CD4-positive, alpha-beta T cell treated with Interleukin-1 beta for 1 hour (primary cell): Measurements from ENCODE around the gene SLC39A10.
"Not testable (repeated sequence)": the region's sequence is repeated elsewhere in the genome, so short reads cannot be mapped to it uniquely, and the experiment has no call there.

Experiments
- DNase-seq, 2 donors: peaks; one replicate each; pipeline ENCODE4 v3.0.0-alpha.2; 2020 to 2022

Gene SLC39A10

DNA sequence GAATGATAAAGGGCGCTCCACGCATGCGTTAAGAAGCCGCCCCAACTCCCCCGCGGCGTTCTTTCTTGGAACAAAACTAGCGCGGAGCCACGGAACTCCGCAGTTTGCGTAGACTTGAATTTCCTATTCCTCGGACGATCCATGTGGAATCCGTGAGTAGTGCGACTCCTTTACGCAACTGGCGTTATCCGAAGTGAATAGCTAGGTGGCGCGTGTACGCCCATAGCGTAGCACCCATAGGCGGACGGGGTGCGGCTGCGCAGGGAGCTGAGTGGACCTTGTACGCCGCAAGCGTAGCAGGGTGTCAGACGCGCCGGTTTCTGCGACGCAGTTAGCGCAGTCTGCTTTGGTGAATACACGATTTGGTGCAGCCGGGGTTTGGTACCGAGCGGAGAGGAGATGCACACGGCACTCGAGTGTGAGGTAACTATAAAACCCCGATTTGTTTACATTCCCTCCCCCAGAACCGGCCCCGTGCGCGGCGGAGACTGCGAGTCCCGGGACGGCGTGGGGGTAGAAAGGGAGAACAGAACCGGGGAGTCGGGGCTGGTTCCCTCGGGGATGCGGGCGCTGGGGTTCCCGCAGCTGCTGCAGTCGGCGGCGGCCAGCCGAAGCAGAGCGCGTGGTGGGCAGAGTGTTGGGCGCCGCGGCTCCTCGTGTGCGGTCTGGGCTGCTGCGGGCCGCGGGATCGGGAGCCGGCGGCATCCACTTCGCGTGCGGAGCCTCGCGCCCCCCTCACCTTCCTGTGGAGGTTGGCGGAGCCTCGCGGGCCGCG lies at the start of gene SLC39A10:
TSS of gene SLC39A10 (plus strand) at position 368 of the 775 bp plus-strand sequence. CDS start 22,817 bp downstream, outside the sequence.
- DNase-seq, result peak; percentile 97 to 98

DNA sequence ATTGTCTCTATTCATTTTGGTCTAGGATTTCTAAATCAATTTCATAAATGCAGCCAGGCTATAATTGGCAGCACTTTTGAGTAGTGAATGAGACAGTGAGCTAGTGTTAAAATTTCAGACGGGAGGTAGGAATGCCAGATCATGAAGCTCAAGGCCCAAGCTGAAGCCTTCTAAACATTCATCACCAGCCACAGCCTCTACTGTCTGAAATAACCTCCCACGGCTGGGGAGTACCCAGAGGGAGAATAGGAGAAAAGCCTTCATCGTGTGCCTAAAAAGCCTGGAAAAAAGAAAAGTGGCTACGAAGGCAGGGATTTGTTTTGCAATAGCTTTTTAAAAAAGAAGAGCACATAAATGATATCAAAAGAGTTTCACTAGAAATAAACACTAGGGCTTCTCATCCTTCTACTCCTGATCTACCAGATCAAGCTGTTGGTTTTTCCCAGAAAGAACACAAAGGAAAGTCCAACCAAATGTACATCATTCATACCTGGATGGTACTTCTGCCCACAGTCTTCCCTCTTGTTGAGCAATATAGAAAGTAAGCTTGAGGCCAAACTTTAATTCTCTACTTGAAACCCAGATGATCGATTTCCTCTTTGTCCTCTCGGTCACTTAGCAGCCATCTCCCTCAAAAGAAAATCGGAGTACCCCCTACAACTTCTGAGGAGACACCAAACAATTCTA lies 48.1 kb upstream of the SLC39A10 start:
- no peak for DNase-seq

DNA sequence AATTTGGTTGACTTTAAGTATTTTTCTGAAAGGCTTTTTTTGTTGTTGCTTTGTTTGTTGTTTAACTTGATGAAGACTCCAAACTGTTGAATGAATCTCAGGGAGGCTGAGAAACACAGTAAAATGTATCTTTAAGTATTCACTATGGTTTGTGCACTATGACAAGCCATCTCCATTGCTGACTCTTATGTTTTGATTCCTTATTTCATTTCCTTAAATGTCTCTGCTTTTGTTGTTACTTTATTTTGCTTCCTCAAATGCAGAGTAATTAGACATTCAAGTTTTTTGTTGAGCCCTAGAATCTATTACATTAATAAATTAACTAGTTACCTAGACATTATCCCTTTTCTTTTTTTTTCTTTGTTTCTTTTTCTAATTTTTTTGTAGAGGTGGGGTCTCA lies 46.3 kb upstream of the SLC39A10 start:
- no peak for DNase-seq

- DNase-seq, result no peak
Observed at GRCh38 chr2:195612611-195613495, 44.2 kb upstream of the SLC39A10 start.

DNA sequence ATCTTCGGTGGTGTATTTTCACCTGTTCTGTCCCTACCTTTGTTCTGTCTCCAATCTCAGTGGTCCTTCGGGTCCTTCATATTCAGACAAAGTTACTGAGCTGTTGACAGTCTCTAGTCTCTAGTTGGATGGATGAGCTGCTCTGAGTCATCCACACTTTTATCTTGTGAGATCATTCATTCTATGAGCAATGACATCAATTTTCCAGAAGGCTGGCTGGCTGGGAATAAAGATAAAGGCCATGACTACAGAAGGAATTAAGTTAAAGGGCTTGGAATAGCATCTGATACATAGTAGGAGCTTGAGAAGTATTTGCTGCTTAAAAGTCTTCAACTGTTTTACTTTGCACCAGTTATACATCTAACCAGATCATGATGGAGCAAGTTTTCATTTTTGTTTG lies 43.1 kb upstream of the SLC39A10 start:
- DNase-seq, result no peak

DNA sequence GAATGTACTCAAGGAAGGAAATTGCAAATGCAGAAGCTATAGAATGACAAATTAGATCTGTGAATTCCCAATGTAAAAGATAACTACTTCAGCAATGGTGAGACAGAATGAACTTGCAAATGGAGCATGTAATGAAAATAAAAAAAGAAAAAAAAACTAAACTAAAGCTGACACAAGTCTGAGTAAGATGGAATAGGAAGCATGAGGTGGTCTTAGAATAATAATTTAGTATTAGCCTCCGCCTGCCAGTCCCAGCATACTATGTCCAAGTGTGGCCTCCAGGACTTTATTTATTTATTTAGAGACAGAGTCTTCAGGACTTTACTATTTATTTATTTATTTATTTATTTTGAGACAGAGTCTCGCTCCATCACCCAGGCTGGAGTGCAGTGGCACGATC lies 37.4 kb upstream of the SLC39A10 start:
- DNase-seq, result no peak

DNA sequence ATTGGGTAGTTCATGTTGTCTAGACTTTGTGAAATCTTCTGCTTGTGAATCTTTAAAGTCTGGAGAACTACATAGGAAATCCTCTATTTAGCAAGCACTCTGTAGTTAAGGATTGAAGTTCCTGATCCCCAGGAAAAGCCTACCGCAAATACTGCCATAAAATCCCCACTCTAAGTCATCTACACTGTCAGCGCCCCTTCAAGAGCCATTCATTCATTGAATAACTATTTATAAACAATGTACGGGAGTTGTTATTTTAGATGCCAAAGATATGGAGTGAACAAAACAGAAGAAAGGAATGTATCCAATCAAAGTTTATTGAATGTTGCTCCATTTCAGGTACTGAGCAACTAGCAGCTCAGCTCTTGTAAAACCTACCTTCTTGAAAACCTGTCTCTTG lies 36.5 kb upstream of the SLC39A10 start:
- DNase-seq, result no peak

GRCh38 chr2:195622966-195623365 lies 34.1 kb upstream of the SLC39A10 start:
- no peak for DNase-seq

GRCh38 chr2:195626507-195626906 lies 30.5 kb upstream of the SLC39A10 start:
- DNase-seq, result no peak

DNA sequence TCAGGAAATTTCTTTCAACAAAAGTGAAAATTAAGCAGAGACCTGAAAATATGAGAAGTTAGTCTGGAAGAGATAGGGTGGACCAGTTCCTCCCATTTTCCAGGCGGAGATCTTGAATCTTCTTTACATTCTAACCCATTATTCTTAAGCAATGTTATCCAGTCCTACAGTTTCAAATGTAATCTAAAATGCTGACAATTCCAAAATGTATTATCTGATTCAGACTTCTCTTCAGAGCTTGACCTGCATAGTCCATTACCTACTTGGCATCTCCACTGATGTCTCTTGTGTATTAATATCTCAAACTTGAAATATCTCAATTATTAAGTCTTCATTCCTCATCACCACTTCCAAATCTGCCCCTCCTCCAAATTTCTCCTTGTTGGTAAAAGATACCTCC lies 28.4 kb upstream of the SLC39A10 start:
- no peak for DNase-seq

- no peak for DNase-seq
Observed at GRCh38 chr2:195632856-195633572, 24.0 kb upstream of the SLC39A10 start.

GRCh38 chr2:195633573-195633870 lies 23.5 kb upstream of the SLC39A10 start:
- no peak for DNase-seq

GRCh38 chr2:195633974-195634373 lies 23.1 kb upstream of the SLC39A10 start:
- no peak for DNase-seq

GRCh38 chr2:195636890-195637289 lies 20.1 kb upstream of the SLC39A10 start:
- no peak for DNase-seq

- DNase-seq, result no peak
Observed at GRCh38 chr2:195638750-195639149, 18.3 kb upstream of the SLC39A10 start.

DNA sequence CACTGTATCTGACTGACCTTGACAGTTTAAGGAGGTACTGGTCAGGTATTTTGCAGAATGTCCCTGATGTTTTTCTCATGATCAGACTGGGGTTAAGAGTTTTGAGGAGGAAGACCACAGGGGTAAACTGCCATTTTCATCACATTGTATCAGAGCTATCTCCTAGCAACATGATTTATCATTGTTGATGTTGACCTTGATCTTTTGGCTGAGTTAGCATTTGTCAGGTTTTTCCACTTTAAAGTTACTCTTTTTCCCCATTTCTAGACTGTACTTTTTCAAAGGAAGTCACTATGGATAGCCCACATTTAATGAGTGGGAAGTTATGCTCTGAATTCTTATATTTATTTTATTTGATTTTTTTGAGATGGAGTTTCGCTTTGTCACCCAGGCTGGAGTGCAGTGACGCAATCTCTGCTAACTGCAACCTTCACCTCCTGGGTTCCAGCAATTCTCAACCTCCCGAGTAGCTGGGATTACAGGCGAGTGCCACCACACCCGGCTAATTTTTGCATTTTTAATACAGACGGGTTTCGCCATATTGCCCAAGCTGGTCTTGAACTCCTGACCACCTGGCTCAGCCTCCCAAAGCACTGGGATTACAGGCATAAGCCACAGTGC lies 17.7 kb upstream of the SLC39A10 start:
- no peak for DNase-seq

DNA sequence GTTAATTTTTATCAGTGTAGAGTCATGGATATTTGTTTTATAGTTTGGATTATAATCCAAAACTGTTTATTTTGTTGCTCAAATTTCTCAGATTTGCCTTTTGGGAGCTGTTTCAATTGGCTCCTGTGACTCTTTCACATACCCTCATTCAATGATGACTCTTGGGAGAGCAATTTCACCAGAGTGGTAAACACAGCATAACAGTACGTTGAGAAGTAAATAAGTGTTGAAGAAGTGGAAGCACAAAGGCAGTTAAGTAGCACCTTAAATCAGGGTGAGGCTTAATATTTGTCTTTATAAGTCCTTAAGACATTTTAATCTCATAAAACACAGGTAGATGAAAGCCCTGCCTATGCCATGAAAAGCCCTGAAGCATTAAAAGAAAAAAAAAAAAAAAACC lies 17.1 kb upstream of the SLC39A10 start:
- no peak for DNase-seq

- DNase-seq, result no peak
Observed at GRCh38 chr2:195642027-195642678, 14.9 kb upstream of the SLC39A10 start.

DNA sequence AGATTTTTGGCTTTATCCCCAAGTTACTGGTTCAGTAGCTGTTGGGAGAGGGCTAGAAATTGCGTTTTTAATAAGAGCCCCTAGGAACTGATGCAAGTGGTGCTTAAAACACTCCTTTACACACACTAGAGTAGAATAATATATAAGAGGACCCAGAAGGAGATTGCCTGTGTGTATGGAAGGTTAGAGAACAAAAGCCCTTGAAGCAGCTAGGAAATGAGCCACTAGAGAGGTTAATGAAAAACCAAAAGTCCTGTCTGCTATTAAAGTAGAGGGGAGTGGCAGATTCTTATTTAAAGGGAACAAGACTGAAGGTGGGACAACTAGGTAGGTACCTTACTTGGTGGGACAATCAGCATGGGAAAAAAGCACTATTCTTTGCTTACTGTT lies 14.4 kb upstream of the SLC39A10 start:
- DNase-seq, result no peak

DNA sequence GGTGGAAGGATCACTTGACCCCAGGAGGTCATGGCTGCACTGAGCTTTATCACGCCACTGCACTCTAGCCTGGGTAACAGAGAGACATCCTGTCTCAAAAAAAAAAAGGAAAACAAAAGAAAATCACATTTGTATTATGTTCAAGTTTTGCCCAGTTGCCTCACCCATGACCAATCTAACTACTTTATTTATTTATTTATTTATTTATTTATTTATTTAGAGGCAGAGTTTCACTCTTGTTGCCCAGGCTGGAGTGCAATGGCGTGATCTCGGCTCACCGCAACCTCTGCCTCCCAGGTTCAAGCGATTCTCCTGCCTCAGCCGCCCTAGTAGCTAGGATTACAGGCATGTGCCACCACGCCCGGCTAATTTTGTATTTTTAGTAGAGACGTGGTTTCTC lies 12.3 kb upstream of the SLC39A10 start:
- DNase-seq, result not testable (repeated sequence)

GRCh38 chr2:195645413-195645812 lies 11.6 kb upstream of the SLC39A10 start:
- DNase-seq, result no peak

GRCh38 chr2:195646424-195646823 lies 10.6 kb upstream of the SLC39A10 start:
- DNase-seq, result no peak
